GM13977 (cell line): ENCODE data around the gene CTU1.

Source experiments
- DNase-seq: peaks from one replicate; pipeline ENCODE4 v3.0.0; 2012; ENCODE audit warnings: low spot score
- CTCF ChIP-seq: IDR thresholded peaks from 2 replicates; pipeline ENCODE4 v1.5.1; 2012; ENCODE audit warnings: mild to moderate bottlenecking, control low read depth; ENCODE audit not compliant: insufficient read depth; ENCODE audit errors: extremely low read depth, missing control alignments
- in situ Hi-C: fragments of 300-500 bp; cut with MboI; formaldehyde crosslinking; loops from one replicate; pipeline ENCODE4 v1.12.0; 2022; ENCODE audit warnings: low sequenced_read_pairs, low pct_unique_long_range_greater_than_20kb, mixed read lengths, inconsistent platforms; ENCODE audit not compliant: unreplicated experiment

CTU1 gene

GRCh38 chr19:51090471-51090870, 17.7 kb downstream of the CTU1 start:
- in situ Hi-C loops, result no loop called here
- no peak for DNase-seq
- no peak for TF ChIP-seq CTCF

GRCh38 chr19:51089786-51090185, 18.4 kb downstream of the CTU1 start:
- TF ChIP-seq CTCF, result no peak
- in situ Hi-C loops, result no loop called here
- no peak for DNase-seq

- TF ChIP-seq CTCF, result no peak
- in situ Hi-C loops, result no loop called here
- no peak for DNase-seq
Observed at GRCh38 chr19:51086153-51086850, 21.9 kb downstream of the CTU1 start.

GRCh38 chr19:51084505-51084904, 23.7 kb downstream of the CTU1 start:
- in situ Hi-C loops, result no loop called here
- DNase-seq, result no peak
- no peak for TF ChIP-seq CTCF

GRCh38 chr19:51083783-51084182, 24.4 kb downstream of the CTU1 start:
- DNase-seq, result no peak
- TF ChIP-seq CTCF, result no peak
- in situ Hi-C loops, result no loop called here

GRCh38 chr19:51083181-51083580, 25.0 kb downstream of the CTU1 start:
- DNase-seq, result no peak
- TF ChIP-seq CTCF, result no peak
- in situ Hi-C loops, result no loop called here
